Measurements from ENCODE around the gene ZP3.
A peak's percentile ranks its signal among the peaks of the same experiment; 100 is the strongest.
"Not testable (repeated sequence)": the region's sequence is repeated elsewhere in the genome, so short reads cannot be mapped to it uniquely, and the experiment has no call there.

Gene ZP3

GRCh38 chr7:76408121-76408560 is 16.6 kb upstream of the ZP3 start:
- no peak for DNase-seq (ENCODE audit: extremely low read depth, low read depth)
- TF ChIP-seq, protein P1, sequence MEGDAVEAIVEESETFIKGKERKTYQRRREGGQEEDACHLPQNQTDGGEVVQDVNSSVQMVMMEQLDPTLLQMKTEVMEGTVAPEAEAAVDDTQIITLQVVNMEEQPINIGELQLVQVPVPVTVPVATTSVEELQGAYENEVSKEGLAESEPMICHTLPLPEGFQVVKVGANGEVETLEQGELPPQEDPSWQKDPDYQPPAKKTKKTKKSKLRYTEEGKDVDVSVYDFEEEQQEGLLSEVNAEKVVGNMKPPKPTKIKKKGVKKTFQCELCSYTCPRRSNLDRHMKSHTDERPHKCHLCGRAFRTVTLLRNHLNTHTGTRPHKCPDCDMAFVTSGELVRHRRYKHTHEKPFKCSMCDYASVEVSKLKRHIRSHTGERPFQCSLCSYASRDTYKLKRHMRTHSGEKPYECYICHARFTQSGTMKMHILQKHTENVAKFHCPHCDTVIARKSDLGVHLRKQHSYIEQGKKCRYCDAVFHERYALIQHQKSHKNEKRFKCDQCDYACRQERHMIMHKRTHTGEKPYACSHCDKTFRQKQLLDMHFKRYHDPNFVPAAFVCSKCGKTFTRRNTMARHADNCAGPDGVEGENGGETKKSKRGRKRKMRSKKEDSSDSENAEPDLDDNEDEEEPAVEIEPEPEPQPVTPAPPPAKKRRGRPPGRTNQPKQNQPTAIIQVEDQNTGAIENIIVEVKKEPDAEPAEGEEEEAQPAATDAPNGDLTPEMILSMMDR (IDR thresholded peaks at IDR 0.05; ENCODE audit: low read depth, low read length), result no peak

- no peak for DNase-seq (ENCODE audit: extremely low read depth, low read depth)
- TF ChIP-seq, protein P1 (IDR thresholded peaks at IDR 0.05; ENCODE audit: low read depth, low read length), result no peak
Measured at GRCh38 chr7:76409537-76409936, 15.2 kb upstream of the ZP3 start, which contains the start of gene SSC4D. TSS of gene SSC4D (minus strand) at chr7:76409697. CDS start at chr7:76404439, 5,258 bp downstream.

DNA sequence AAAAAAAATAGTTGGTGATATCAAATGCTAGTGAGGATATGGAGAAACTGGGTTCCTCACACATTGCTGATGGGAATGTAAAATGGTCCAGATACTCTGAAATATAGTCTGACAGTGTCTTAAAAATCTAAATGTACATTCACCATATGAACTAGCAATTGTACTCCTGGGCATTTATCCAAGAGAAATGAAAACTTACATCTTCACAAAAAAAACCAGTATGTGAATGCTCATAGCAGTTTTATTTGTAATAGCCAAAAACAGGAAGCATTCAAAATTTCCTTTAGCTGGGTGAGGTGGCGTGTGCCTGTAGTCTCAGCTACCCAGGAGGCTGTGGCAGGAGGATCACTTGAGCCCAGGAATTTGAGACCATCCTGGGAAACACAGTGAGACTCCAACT is 13.1 kb upstream of the ZP3 start:
- DNase-seq (ENCODE audit: extremely low read depth, low read depth), result no peak
- TF ChIP-seq, protein P1 (IDR thresholded peaks at IDR 0.05; ENCODE audit: low read depth, low read length), result no peak

GRCh38 chr7:76412249-76412648 is 12.5 kb upstream of the ZP3 start:
- DNase-seq (ENCODE audit: extremely low read depth, low read depth), result no peak
- TF ChIP-seq, protein P1 (IDR thresholded peaks at IDR 0.05; ENCODE audit: low read depth, low read length), result no peak

DNA sequence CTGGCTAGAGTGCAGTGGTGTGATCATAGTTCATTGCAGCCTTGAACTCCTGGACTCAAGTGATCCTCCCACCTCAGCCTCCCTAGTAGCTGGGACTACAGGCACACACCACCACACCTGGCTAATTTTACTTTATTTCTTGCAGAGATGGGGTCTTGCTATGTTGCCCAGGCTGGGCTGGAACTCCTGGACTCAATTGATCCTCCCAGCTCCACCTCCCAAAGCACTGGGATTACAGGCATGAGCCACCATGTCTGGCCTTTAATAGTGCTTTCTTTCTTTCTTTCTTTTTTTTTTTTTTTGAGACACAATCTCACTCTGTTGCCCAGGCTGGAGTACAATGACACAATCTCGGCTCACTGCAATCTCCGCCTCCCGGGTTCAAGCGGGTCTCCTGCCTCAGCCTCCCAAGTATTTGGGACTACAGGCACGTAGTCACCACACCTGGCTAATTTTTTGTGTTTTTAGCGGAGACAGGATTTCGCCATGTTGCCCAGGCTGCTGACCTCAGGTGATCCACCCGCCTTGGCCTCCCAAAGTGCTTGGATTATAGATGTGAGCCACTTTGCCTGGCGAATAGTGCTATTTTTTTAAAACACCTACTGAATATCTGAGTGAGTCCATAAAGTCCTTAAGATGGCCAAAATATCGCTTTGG is 7.0 kb upstream of the ZP3 start:
- not testable (repeated sequence) for DNase-seq (ENCODE audit: extremely low read depth, low read depth)

DNA sequence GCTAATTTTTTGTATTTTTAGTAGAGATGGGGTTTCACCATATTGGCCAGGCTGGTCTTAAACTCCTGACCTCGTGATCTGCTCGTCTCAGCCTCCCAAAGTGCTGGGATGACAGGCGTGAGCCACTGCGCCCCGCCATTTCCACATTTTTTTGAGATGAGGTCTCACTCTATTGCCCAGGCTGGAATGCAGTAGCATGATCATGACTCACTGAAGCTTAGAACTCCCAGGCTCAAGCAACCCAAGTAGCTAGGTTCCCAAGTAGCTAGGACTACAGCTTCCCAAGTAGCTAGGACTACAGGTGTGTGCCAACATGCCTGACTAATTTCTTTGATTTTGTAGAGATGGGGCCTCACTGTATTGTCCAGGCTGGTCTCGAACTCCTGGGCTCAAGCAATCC is 3.7 kb upstream of the ZP3 start:
- DNase-seq (ENCODE audit: extremely low read depth, low read depth), result peak; percentile 62

GRCh38 chr7:76423666-76424412 is 911 bp upstream of the ZP3 start:
- TF ChIP-seq, protein P1 (IDR thresholded peaks at IDR 0.05; ENCODE audit: low read depth, low read length), result no peak
- no peak for DNase-seq (ENCODE audit: extremely low read depth, low read depth)

GRCh38 chr7:76425156-76425555 is 406 bp downstream of the ZP3 start:
- TF ChIP-seq, protein P1 (IDR thresholded peaks at IDR 0.05; ENCODE audit: low read depth, low read length), result no peak

DNA sequence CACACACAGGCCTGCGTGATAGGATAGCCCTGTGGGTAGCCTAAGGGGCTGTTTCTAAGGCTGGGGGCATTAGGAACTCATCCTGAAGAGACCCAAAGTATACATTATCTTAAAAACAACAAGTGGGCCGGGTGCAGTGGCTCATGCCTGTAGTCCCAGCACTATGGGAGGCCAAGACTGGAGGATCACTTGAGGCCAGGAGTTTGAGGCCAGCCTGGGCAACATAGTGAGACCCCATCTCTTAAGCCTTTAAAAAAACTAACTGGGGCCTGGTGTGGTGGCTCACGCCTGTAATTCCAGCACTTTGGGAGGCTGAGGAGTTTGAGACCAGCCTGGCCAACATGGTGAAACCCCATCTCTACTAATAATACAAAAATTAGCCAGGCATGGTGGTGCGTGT is 808 bp downstream of the ZP3 start:
- DNase-seq (ENCODE audit: extremely low read depth, low read depth), result not testable (repeated sequence)

More at GRCh38 chr7:76425156-76425555, 406 bp downstream of the ZP3 start:
- DNase-seq (ENCODE audit: extremely low read depth, low read depth), result no peak
